ACHN (cell line): ENCODE measurements around the gene INO80B.

Source experiments
- DNase-seq: peaks from one replicate; pipeline ENCODE4 v3.0.0-alpha.2; 2015
- in situ Hi-C: cut with HindIII; loops from 2 replicates; pipeline ENCODE4 v1.10.0; 2017; ENCODE audit warnings: low sequenced_read_pairs, low pct_ligation_motif_present, low pct_unique_long_range_greater_than_20kb

INO80B gene

GRCh38 chr2:74424139-74424992 lies 30.5 kb upstream of the INO80B start:
- in situ Hi-C loops: no loop called here
- DNase-seq: no peak

GRCh38 chr2:74424995-74425406 lies 29.9 kb upstream of the INO80B start:
- DNase-seq: no peak
- in situ Hi-C loops: no loop called here

- in situ Hi-C loops: no loop called here
- no peak for DNase-seq
Observed at GRCh38 chr2:74425523-74425922, 29.4 kb upstream of the INO80B start.

- in situ Hi-C loops: no loop called here
- DNase-seq: no peak
Observed at GRCh38 chr2:74426181-74426758, 28.6 kb upstream of the INO80B start.

- in situ Hi-C loops: no loop called here
- no peak for DNase-seq
Observed at GRCh38 chr2:74427551-74427950, 27.3 kb upstream of the INO80B start.

GRCh38 chr2:74428675-74429074 lies 26.2 kb upstream of the INO80B start:
- in situ Hi-C loops: no loop called here

GRCh38 chr2:74429487-74430451 lies 25.1 kb upstream of the INO80B start:
- no peak for DNase-seq
- in situ Hi-C loops: no loop called here

More at GRCh38 chr2:74428675-74429074, 26.2 kb upstream of the INO80B start:
- no peak for DNase-seq

GRCh38 chr2:74430502-74430901 lies 24.4 kb upstream of the INO80B start:
- in situ Hi-C loops: no loop called here
- DNase-seq: no peak

GRCh38 chr2:74436111-74436805 lies 18.6 kb upstream of the INO80B start:
- no peak for DNase-seq
- in situ Hi-C loops: no loop called here

- in situ Hi-C loops: no loop called here
- no peak for DNase-seq
Observed at GRCh38 chr2:74436848-74437695, 17.8 kb upstream of the INO80B start.

- in situ Hi-C loops: no loop called here
- no peak for DNase-seq
Observed at GRCh38 chr2:74438248-74438647, 16.6 kb upstream of the INO80B start.

- DNase-seq: no peak
- in situ Hi-C loops: no loop called here
Observed at GRCh38 chr2:74439373-74439772, 15.5 kb upstream of the INO80B start.

- no peak for DNase-seq
- in situ Hi-C loops: no loop called here
Observed at GRCh38 chr2:74439803-74440377, 15.0 kb upstream of the INO80B start.

GRCh38 chr2:74440378-74441169 lies 14.3 kb upstream of the INO80B start:
- peak; percentile 86 for DNase-seq
- in situ Hi-C loops: no loop called here

- peak; percentile 52 for DNase-seq
- in situ Hi-C loops: no loop called here
Observed at GRCh38 chr2:74441170-74441689, 13.7 kb upstream of the INO80B start.

- in situ Hi-C loops: no loop called here
- peak; percentile 88 for DNase-seq
Observed at GRCh38 chr2:74441690-74442482, 13.0 kb upstream of the INO80B start, which contains the start of gene RTKN. Gene RTKN, minus strand, starts transcription at chr2:74441937. Its CDS starts 121 bp downstream, at chr2:74441816.
